GM21619 (cell line): Measurements from ENCODE around the gene SLC25A45.

Source experiments
- ATAC-seq: cut with Tn5 transposase; IDR thresholded peaks from one replicate; pipeline ENCODE4 v1.9.1; 2021; ENCODE audit not compliant: unreplicated experiment

SLC25A45 gene

GRCh38 chr11:65404638-65405339 is 22.3 kb upstream of the SLC25A45 start:
- no peak for ATAC-seq

- no peak for ATAC-seq
Measured at GRCh38 chr11:65404210-65404609, 21.8 kb upstream of the SLC25A45 start.

- no peak for ATAC-seq
Measured at GRCh38 chr11:65403607-65404121, 21.2 kb upstream of the SLC25A45 start.

GRCh38 chr11:65402790-65403189 is 20.3 kb upstream of the SLC25A45 start:
- ATAC-seq, result no peak

GRCh38 chr11:65401803-65402248 is 19.4 kb upstream of the SLC25A45 start:
- ATAC-seq, result no peak

GRCh38 chr11:65401073-65401802 is 18.8 kb upstream of the SLC25A45 start:
- no peak for ATAC-seq

GRCh38 chr11:65400307-65401072 is 18.0 kb upstream of the SLC25A45 start:
- no peak for ATAC-seq

GRCh38 chr11:65399845-65400244 is 17.4 kb upstream of the SLC25A45 start:
- ATAC-seq, result no peak

- ATAC-seq, result no peak
Measured at GRCh38 chr11:65399249-65399648, 16.8 kb upstream of the SLC25A45 start.

GRCh38 chr11:65398362-65398910 is 16.0 kb upstream of the SLC25A45 start:
- no peak for ATAC-seq

GRCh38 chr11:65396769-65397745 is 14.6 kb upstream of the SLC25A45 start:
- no peak for ATAC-seq

- ATAC-seq, result no peak
Measured at GRCh38 chr11:65395961-65396530, 13.6 kb upstream of the SLC25A45 start.

- no peak for ATAC-seq
Measured at GRCh38 chr11:65394125-65394536, 11.7 kb upstream of the SLC25A45 start.

GRCh38 chr11:65393513-65394079 is 11.2 kb upstream of the SLC25A45 start:
- no peak for ATAC-seq

- no peak for ATAC-seq
Measured at GRCh38 chr11:65392899-65393298, 10.5 kb upstream of the SLC25A45 start.

- ATAC-seq, result no peak
Measured at GRCh38 chr11:65392186-65392829, 9.9 kb upstream of the SLC25A45 start.

- ATAC-seq, result no peak
Measured at GRCh38 chr11:65390996-65391395, 8.6 kb upstream of the SLC25A45 start.

GRCh38 chr11:65390099-65390941 is 7.9 kb upstream of the SLC25A45 start:
- no peak for ATAC-seq
